ENCODE data around the gene OFD1.

OFD1 gene

DNA sequence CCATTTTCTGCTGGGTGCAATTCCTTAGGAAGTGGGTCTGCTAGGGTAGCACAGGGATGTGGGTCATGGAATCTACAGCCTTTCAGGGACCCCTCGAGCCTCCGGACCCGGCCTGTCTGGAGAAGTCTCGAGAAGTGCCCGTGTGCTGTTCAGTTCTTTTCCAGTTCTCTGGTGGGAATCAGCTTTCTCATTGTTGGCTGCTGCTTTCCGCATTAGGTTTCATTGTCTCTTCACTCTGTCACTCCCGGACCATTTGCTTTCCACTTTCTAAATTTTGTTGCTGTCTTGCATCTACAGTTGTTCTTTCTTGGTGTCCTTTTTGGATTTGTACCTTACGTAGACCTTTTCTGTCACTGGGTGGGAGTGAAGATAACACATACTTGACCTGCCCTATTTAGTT is 39.6 kb upstream of the OFD1 start:
- H3K36me3 Mint-ChIP-seq (ENCODE audit: low read depth) = peaks cover 20% of the 10 kb centered on the region
- H3K4me3 Mint-ChIP-seq = no peak overlapping the region
- H3K4me1 Mint-ChIP-seq = peaks cover 49% of the 10 kb centered on the region
- peaks cover 26% of the 10 kb centered on the region for H3K9me3 Mint-ChIP-seq
- no peak for DNase-seq
- no peaks in the 10 kb centered on the region for H3K27me3 Mint-ChIP-seq (ENCODE audit: low read depth, poor library complexity)
- no peak overlapping the region for H3K27ac Mint-ChIP-seq
- TF ChIP-seq CTCF (IDR thresholded peaks at IDR 0.05) = no peak

DNA sequence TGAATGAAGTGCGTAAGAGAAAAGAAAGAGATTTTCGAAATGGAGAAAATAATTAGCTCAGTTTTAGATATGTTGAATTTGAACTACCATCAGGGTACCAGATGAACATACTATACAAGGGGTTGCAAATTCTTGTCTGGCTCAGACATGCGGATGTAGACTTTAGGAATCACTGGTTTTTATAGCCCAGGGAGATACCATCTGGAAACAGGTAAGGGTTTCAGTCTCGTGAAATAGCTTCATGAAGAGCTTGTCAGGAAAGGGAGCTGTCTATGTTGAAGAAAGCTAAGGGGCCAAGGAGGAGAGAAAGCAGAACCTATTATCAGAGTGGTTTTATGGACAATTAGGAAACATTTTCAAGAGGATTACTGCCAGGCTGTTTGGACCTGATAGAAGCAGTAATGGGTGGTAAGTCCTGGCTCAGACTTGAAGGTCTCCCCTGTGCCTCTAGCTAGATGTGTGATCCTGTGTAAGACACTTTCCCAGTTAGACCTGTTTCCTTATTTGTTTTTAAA is 38.9 kb upstream of the OFD1 start:
- no peak overlapping the region for H3K27ac Mint-ChIP-seq
- peaks cover 43% of the 10 kb centered on the region for H3K4me1 Mint-ChIP-seq
- peaks cover 22% of the 10 kb centered on the region for H3K36me3 Mint-ChIP-seq (ENCODE audit: low read depth)
- no peak for TF ChIP-seq CTCF (IDR thresholded peaks at IDR 0.05)
- no peak overlapping the region for H3K4me3 Mint-ChIP-seq
- no peak for DNase-seq
- H3K9me3 Mint-ChIP-seq = peaks cover 23% of the 10 kb centered on the region
- no peaks in the 10 kb centered on the region for H3K27me3 Mint-ChIP-seq (ENCODE audit: low read depth, poor library complexity)

DNA sequence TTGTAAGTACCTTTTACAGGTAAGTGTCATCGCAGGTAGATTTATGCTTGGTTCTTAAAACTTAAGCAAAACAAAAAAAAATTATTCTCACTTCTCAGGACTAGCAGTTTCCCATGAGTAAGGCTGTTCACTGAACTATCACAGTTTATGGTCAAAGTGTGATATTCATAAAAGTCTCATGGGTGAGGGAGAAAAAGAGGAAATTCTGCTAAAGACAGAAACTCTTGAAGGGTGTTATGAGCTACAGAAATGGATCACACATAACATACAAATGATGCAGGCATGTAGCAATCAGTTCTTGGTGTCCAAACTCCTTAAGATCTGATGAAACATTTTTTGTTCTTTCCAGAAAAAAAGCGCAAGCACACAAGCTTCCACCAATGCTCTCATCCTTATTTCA is 37.1 kb upstream of the OFD1 start:
- H3K36me3 Mint-ChIP-seq (ENCODE audit: low read depth) = peaks cover 25% of the 10 kb centered on the region
- TF ChIP-seq CTCF (IDR thresholded peaks at IDR 0.05) = no peak
- H3K27me3 Mint-ChIP-seq (ENCODE audit: low read depth, poor library complexity) = no peaks in the 10 kb centered on the region
- H3K4me1 Mint-ChIP-seq = peaks cover 33% of the 10 kb centered on the region
- no peak overlapping the region for H3K27ac Mint-ChIP-seq
- peaks cover 27% of the 10 kb centered on the region for H3K9me3 Mint-ChIP-seq
- DNase-seq = no peak
- no peak overlapping the region for H3K4me3 Mint-ChIP-seq

DNA sequence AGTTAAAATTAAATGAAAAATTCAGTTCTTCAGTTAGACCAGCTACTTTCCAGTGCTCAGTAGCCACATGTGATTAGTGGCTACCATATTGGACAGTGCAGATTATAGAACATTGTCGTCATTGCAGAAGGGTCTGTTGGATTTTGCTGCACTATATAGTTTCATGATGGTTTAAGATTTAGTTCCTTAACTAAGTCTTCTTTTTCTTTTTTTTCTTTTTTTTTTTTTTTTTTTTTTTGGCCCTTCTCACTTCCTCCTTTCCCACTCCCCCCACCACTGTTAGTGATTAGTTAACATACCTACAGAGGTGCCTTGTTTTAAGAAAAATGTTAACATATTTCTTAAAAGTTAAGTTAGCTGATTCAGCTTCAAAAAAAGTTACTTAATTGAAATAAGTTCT is 36.6 kb upstream of the OFD1 start:
- TF ChIP-seq CTCF (IDR thresholded peaks at IDR 0.05) = no peak
- no peak for DNase-seq
- H3K27ac Mint-ChIP-seq = no peak overlapping the region
- H3K4me3 Mint-ChIP-seq = no peak overlapping the region
- peaks cover 28% of the 10 kb centered on the region for H3K4me1 Mint-ChIP-seq
- no peaks in the 10 kb centered on the region for H3K27me3 Mint-ChIP-seq (ENCODE audit: low read depth, poor library complexity)
- peaks cover 25% of the 10 kb centered on the region for H3K36me3 Mint-ChIP-seq (ENCODE audit: low read depth)
- peaks cover 27% of the 10 kb centered on the region for H3K9me3 Mint-ChIP-seq

DNA sequence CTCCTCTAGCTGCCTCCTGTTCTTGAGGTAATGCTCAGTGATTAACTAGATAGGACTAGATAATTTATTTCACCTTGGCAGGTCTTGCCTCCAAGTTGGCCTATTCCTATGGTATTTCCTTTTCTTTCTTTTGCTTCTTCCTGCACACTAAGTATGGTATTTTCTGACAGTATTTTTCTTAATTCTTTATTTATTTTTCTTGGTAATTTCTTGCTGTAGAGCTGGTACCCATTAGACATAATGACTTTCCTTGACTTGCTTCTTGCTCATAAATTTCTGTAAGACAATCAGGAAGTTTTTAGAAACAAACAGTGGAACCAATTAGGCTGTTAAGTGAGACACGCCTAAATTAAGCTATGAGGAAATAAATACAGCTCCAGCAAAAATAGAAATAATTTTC is 36.1 kb upstream of the OFD1 start:
- no peak overlapping the region for H3K27ac Mint-ChIP-seq
- no peak for TF ChIP-seq CTCF (IDR thresholded peaks at IDR 0.05)
- no peak overlapping the region for H3K4me3 Mint-ChIP-seq
- peaks cover 24% of the 10 kb centered on the region for H3K9me3 Mint-ChIP-seq
- peaks cover 23% of the 10 kb centered on the region for H3K4me1 Mint-ChIP-seq
- H3K36me3 Mint-ChIP-seq (ENCODE audit: low read depth) = peaks cover 25% of the 10 kb centered on the region
- H3K27me3 Mint-ChIP-seq (ENCODE audit: low read depth, poor library complexity) = no peaks in the 10 kb centered on the region
- DNase-seq = no peak

- peaks cover 28% of the 10 kb centered on the region for H3K9me3 Mint-ChIP-seq
- no peak for DNase-seq
- no peaks in the 10 kb centered on the region for H3K27me3 Mint-ChIP-seq (ENCODE audit: low read depth, poor library complexity)
- peaks cover 19% of the 10 kb centered on the region for H3K4me1 Mint-ChIP-seq
- no peak for TF ChIP-seq CTCF (IDR thresholded peaks at IDR 0.05)
- no peak overlapping the region for H3K27ac Mint-ChIP-seq
- no peak overlapping the region for H3K4me3 Mint-ChIP-seq
- peaks cover 32% of the 10 kb centered on the region for H3K36me3 Mint-ChIP-seq (ENCODE audit: low read depth)
These were observed 35.2 kb upstream of the OFD1 start for GRCh38 chrX:13699183-13699826.
